Esophagus muscularis mucosa (tissue), 4 donors: Measurements from ENCODE around the gene TEX14.

ENCODE experiments used
- CTCF ChIP-seq, 3 experiments: fragments of 200-600 bp in 2 of 3; fragments of 450-650 bp in 1 of 3; sonication (generic) in 2 of 3; IDR thresholded peaks; one replicate each; pipeline ENCODE4 v1.5.1; 2017 to 2019; ENCODE audit warnings: antibody characterized with exemption in 3 of 3, mild to moderate bottlenecking in 2 of 3, moderate library complexity in 1 of 3
- EP300 ChIP-seq: sonication (generic); formaldehyde crosslinking; IDR thresholded peaks from one replicate; pipeline ENCODE4 v1.6.1; 2017; ENCODE audit warnings: antibody characterized with exemption
- POLR2A ChIP-seq: fragments of 450-650 bp; IDR thresholded peaks from one replicate; pipeline ENCODE4 v1.6.1; 2017; ENCODE audit warnings: antibody characterized with exemption, moderate library complexity, mild to moderate bottlenecking, low read depth
- POLR2AphosphoS5 ChIP-seq, 2 donors: sonication (generic); formaldehyde crosslinking; IDR thresholded peaks; one replicate each; pipeline ENCODE4 v1.6.1; 2017; ENCODE audit warnings: antibody characterized with exemption in 2 of 2

GRCh38 chr17:58527949-58528348 lies 163.9 kb downstream of the TEX14 start:
- TF ChIP-seq CTCF (IDR thresholded peaks at IDR 0.05) (no peak), POLR2AphosphoS5 (IDR thresholded peaks at IDR 0.05) (no peak), EP300 (no peak), POLR2A (no peak)
